Measurements from ENCODE around the gene FABP1. TPM values are rescaled to one million over a fixed set of nuclear protein-coding genes. Genes with fewer than 3 reads are reported as not detected.

FABP1 gene
- total RNA-seq, 4 donors from 2014 or later, result 1,053 to 3,583 (median 2,025) TPM

- WGBS, 2 donors (ENCODE audit: low coverage in 1 of 2), result 50 to 57% methylated on average over 1 to 8 of the region's 8 CpGs
- no peaks in the 10 kb centered on the region for H3K9me3 ChIP-seq
- no peaks in the 10 kb centered on the region for H3K36me3 ChIP-seq
- intact Hi-C loops (cut with DNase I; ENCODE audit: low total_unique reads) (no loop called here), in situ Hi-C loops (cut with MboI; ENCODE audit: low pct_ligation_motif_present in 1 of 4, low pct_unique_long_range_greater_than_20kb in 1 of 4, low sequenced_read_pairs in 3 of 4) (no loop called here)
- H3K4me1 ChIP-seq, result no peaks in the 10 kb centered on the region
- DNase-seq, result peak; percentile 50
- TF ChIP-seq CTCF (IDR thresholded peaks at IDR 0.05), result no peak
- no peak for TF ChIP-seq POLR2AphosphoS5 (IDR thresholded peaks at IDR 0.05)
- TF ChIP-seq EP300 (IDR thresholded peaks at IDR 0.05; ENCODE audit: low read depth), result no peak
- TF ChIP-seq POLR2A (IDR thresholded peaks at IDR 0.05), result no peak
- H3K27ac ChIP-seq, result peak overlapping the region; percentile 3 to 49 (median 32)
- no peaks in the 10 kb centered on the region for H3K27me3 ChIP-seq
- H3K4me3 ChIP-seq, result no peak overlapping the region
Measured at GRCh38 chr2:88122141-88122884, 5.5 kb downstream of the FABP1 start.

- intact Hi-C loops (cut with DNase I; ENCODE audit: low total_unique reads) (no loop called here), in situ Hi-C loops (cut with MboI; ENCODE audit: low pct_ligation_motif_present in 1 of 4, low pct_unique_long_range_greater_than_20kb in 1 of 4, low sequenced_read_pairs in 3 of 4) (no loop called here)
- Histone ChIP-seq H3K27ac (peak overlapping the region in 1 of 4 donors; percentile 49), H3K36me3 (no peaks in the 10 kb centered on the region), H3K4me1 (no peaks in the 10 kb centered on the region), H3K9me3 (no peaks in the 10 kb centered on the region), H3K27me3 (no peaks in the 10 kb centered on the region), H3K4me3 (no peak overlapping the region)
- TF ChIP-seq POLR2AphosphoS5 (IDR thresholded peaks at IDR 0.05) (no peak), EP300 (IDR thresholded peaks at IDR 0.05; ENCODE audit: low read depth) (no peak), POLR2A (IDR thresholded peaks at IDR 0.05) (no peak), CTCF (IDR thresholded peaks at IDR 0.05) (no peak)
- no peak for DNase-seq
- WGBS, 2 donors (ENCODE audit: low coverage in 1 of 2), result 74 to 90% methylated on average over 3 to 4 of the region's 4 CpGs
Measured at GRCh38 chr2:88121678-88122077, 6.2 kb downstream of the FABP1 start.

- Histone ChIP-seq H3K4me1 (no peaks in the 10 kb centered on the region), H3K9me3 (no peaks in the 10 kb centered on the region), H3K4me3 (no peak overlapping the region), H3K27me3 (no peaks in the 10 kb centered on the region), H3K27ac (no peak overlapping the region), H3K36me3 (no peaks in the 10 kb centered on the region)
- DNase-seq, result no peak
- intact Hi-C loops (cut with DNase I; ENCODE audit: low total_unique reads), result no loop called here
- 86% methylated on average over 4 of the region's 4 CpGs; no CpG with 5 or more reads in 1 of the 2 donors for WGBS, 2 donors (ENCODE audit: low coverage in 1 of 2)
- TF ChIP-seq POLR2AphosphoS5 (IDR thresholded peaks at IDR 0.05) (no peak), POLR2A (IDR thresholded peaks at IDR 0.05) (no peak), CTCF (IDR thresholded peaks at IDR 0.05) (no peak), EP300 (IDR thresholded peaks at IDR 0.05; ENCODE audit: low read depth) (no peak)
- in situ Hi-C loops (cut with MboI; ENCODE audit: low pct_ligation_motif_present in 1 of 4, low pct_unique_long_range_greater_than_20kb in 1 of 4, low sequenced_read_pairs in 3 of 4), result no loop called here
Measured at GRCh38 chr2:88117973-88118372, 9.9 kb downstream of the FABP1 start.

GRCh38 chr2:88116669-88117432 lies 11.0 kb downstream of the FABP1 start:
- Histone ChIP-seq H3K4me3 (no peak overlapping the region), H3K4me1 (no peaks in the 10 kb centered on the region), H3K36me3 (no peaks in the 10 kb centered on the region), H3K27ac (no peak overlapping the region), H3K27me3 (no peaks in the 10 kb centered on the region), H3K9me3 (no peaks in the 10 kb centered on the region)
- in situ Hi-C loops (cut with MboI; ENCODE audit: low pct_ligation_motif_present in 1 of 4, low pct_unique_long_range_greater_than_20kb in 1 of 4, low sequenced_read_pairs in 3 of 4), result no loop called here
- 90 to 97% methylated on average over 9 to 18 of the region's 18 CpGs for WGBS, 2 donors (ENCODE audit: low coverage in 1 of 2)
- no peak for DNase-seq
- no peak for TF ChIP-seq POLR2A (IDR thresholded peaks at IDR 0.05)
- no peak for TF ChIP-seq EP300 (IDR thresholded peaks at IDR 0.05; ENCODE audit: low read depth)
- no peak for TF ChIP-seq POLR2AphosphoS5 (IDR thresholded peaks at IDR 0.05)
- no peak for TF ChIP-seq CTCF (IDR thresholded peaks at IDR 0.05)
- intact Hi-C loops (cut with DNase I; ENCODE audit: low total_unique reads), result no loop called here
